HepG2 (cell line): ENCODE results near the gene MAPRE3. TPM values are rescaled to one million over a fixed set of nuclear protein-coding genes. Genes with fewer than 3 reads are reported as not detected.

ENCODE experiments used
- ARNTL ChIP-seq: sonication (generic); formaldehyde crosslinking; IDR thresholded peaks from 2 replicates; pipeline ENCODE4 v1.4.0; 2020; ENCODE audit warnings: mild to moderate bottlenecking, missing genetic modification reagents
- DDIT3 ChIP-seq: sonication (generic); formaldehyde crosslinking; IDR thresholded peaks from 2 replicates; pipeline ENCODE4 v1.4.0; 2020; ENCODE audit warnings: mild to moderate bottlenecking, missing genetic modification reagents
- HOXA3 ChIP-seq: sonication (generic); formaldehyde crosslinking; IDR thresholded peaks from 2 replicates; pipeline ENCODE4 v1.5.0; 2020; ENCODE audit warnings: missing genetic modification reagents
- IRF2 ChIP-seq: IDR thresholded peaks from 2 replicates; pipeline ENCODE4 v1.6.1; 2018; ENCODE audit warnings: missing genetic modification reagents, missing compliant biosample characterization
- JUN ChIP-seq: sonication (generic); formaldehyde crosslinking; IDR thresholded peaks from 2 replicates; pipeline ENCODE4 v1.4.0; 2020; ENCODE audit warnings: mild to moderate bottlenecking, missing genetic modification reagents
- MTA1 ChIP-seq: sonication (generic); formaldehyde crosslinking; IDR thresholded peaks from 2 replicates; pipeline ENCODE4 v1.4.0; 2020; ENCODE audit warnings: missing genetic modification reagents, mild to moderate bottlenecking, borderline replicate concordance
- NFIC ChIP-seq: IDR thresholded peaks from 2 replicates; pipeline ENCODE4 v1.6.1; 2012; ENCODE audit warnings: mild to moderate bottlenecking, low read length, inconsistent platforms
- NR2F2 ChIP-seq: IDR thresholded peaks from 2 replicates; pipeline ENCODE4 v1.6.1; 2012; ENCODE audit warnings: low read depth, inconsistent platforms, borderline replicate concordance
- PHF8 ChIP-seq: sonication (generic); formaldehyde crosslinking; IDR thresholded peaks from 2 replicates; pipeline ENCODE4 v1.5.0; 2020; ENCODE audit warnings: missing genetic modification reagents
- REPIN1 ChIP-seq: sonication (generic); formaldehyde crosslinking; IDR thresholded peaks from 2 replicates; pipeline ENCODE4 v1.8.0; 2022; ENCODE audit warnings: missing genetic modification reagents, low read depth, mild to moderate bottlenecking, borderline replicate concordance
- SNAPC5 ChIP-seq: sonication (generic); formaldehyde crosslinking; IDR thresholded peaks from 2 replicates; pipeline ENCODE4 v1.8.1; 2023; ENCODE audit warnings: mild to moderate bottlenecking, missing genetic modification reagents, borderline replicate concordance
- TBP ChIP-seq: sonication (generic); formaldehyde crosslinking; IDR thresholded peaks from 2 replicates; pipeline ENCODE4 v1.5.0; 2020; ENCODE audit warnings: missing genetic modification reagents
- TIGD3 ChIP-seq: sonication (generic); formaldehyde crosslinking; IDR thresholded peaks from 2 replicates; pipeline ENCODE4 v1.5.1; 2020; ENCODE audit warnings: mild to moderate bottlenecking, missing genetic modification reagents, borderline replicate concordance
- ZNF335 ChIP-seq: sonication (generic); formaldehyde crosslinking; IDR thresholded peaks from 2 replicates; pipeline ENCODE4 v1.4.0; 2020; ENCODE audit warnings: missing genetic modification reagents
- ZNF383 ChIP-seq: sonication (generic); formaldehyde crosslinking; IDR thresholded peaks from 2 replicates; pipeline ENCODE4 v1.4.0; 2020; ENCODE audit warnings: missing genetic modification reagents, mild to moderate bottlenecking, borderline replicate concordance
- ZNF446 ChIP-seq: sonication (generic); formaldehyde crosslinking; IDR thresholded peaks from 2 replicates; pipeline ENCODE4 v1.5.0; 2020; ENCODE audit warnings: mild to moderate bottlenecking, missing genetic modification reagents
- ZNF562 ChIP-seq: sonication (generic); formaldehyde crosslinking; IDR thresholded peaks from 2 replicates; pipeline ENCODE4 v1.8.0; 2022; ENCODE audit warnings: missing genetic modification reagents, borderline replicate concordance
- ZNF670 ChIP-seq: sonication (generic); formaldehyde crosslinking; IDR thresholded peaks from 2 replicates; pipeline ENCODE4 v1.8.0; 2022; ENCODE audit warnings: mild to moderate bottlenecking, missing genetic modification reagents, borderline replicate concordance
- polyA plus RNA-seq, 8 experiments: library from polyadenylated mRNA; depleted of rRNA in 3 of 8; stranded (reverse) in 7 of 8; unstranded in 1 of 8; fragments of >200 nt; fragmentation: Illumina TruSeq in 4 of 8; extraction: Trizol in 4 of 8; gene quantifications; 2 replicates each; pipeline versions ENCODE4 v1.2.1 to v1.2.3, GENCODE V29; 2011 to 2016; ENCODE audit warnings: low read depth in 4 of 8, missing spikeins in 1 of 8, mixed read lengths in 1 of 8; ENCODE audit not compliant: insufficient read depth in 1 of 8
- total RNA-seq, 5 experiments: library from RNA; depleted of rRNA; stranded (reverse); fragments of >200 nt; fragmentation: Illumina TruSeq; extraction: Trizol; gene quantifications; 2 replicates each; pipeline ENCODE4 v1.2.3, GENCODE V29; 2016; ENCODE audit warnings: low read depth in 1 of 5
- TF ChIP-seq, protein P1 (sequence below): sonication (generic); formaldehyde crosslinking; IDR thresholded peaks from 2 replicates; pipeline ENCODE4 v1.5.1; 2020; ENCODE audit warnings: missing genetic modification reagents, mild to moderate bottlenecking, borderline replicate concordance
- TF ChIP-seq, protein P2 (sequence below): sonication (generic); formaldehyde crosslinking; IDR thresholded peaks from 2 replicates; pipeline ENCODE4 v1.5.0; 2020; ENCODE audit warnings: missing genetic modification reagents
- TF ChIP-seq, protein P3 (sequence below): sonication (generic); formaldehyde crosslinking; IDR thresholded peaks from 2 replicates; pipeline ENCODE4 v1.5.0; 2020; ENCODE audit warnings: mild to moderate bottlenecking, missing genetic modification reagents

The MAPRE3 gene
- total and polyA plus RNA-seq, 2 of the 13 experiments (the other 11 are each of a cell fraction or from before 2014, with no cell fraction given): 0.31 to 0.91 TPM

- TF ChIP-seq, protein P1, sequence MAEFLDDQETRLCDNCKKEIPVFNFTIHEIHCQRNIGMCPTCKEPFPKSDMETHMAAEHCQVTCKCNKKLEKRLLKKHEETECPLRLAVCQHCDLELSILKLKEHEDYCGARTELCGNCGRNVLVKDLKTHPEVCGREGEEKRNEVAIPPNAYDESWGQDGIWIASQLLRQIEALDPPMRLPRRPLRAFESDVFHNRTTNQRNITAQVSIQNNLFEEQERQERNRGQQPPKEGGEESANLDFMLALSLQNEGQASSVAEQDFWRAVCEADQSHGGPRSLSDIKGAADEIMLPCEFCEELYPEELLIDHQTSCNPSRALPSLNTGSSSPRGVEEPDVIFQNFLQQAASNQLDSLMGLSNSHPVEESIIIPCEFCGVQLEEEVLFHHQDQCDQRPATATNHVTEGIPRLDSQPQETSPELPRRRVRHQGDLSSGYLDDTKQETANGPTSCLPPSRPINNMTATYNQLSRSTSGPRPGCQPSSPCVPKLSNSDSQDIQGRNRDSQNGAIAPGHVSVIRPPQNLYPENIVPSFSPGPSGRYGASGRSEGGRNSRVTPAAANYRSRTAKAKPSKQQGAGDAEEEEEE (CRISPR knock-in tag): 0 out of 2 replicates have a peak, but pooled peaks have one; percentile 92
- TF ChIP-seq ZNF335 (CRISPR knock-in tag) (peak; percentile 61), DDIT3 (no peak; the same call in 1 of the 2 replicates), HOXA3 (CRISPR knock-in tag) (peak; percentile 54), ZNF383 (CRISPR knock-in tag) (peak; percentile 52; the same call in 1 of the 2 replicates), NFIC (no peak), ARNTL (CRISPR knock-in tag) (no peak; the same call in none of the 2 replicates), ZNF562 (CRISPR knock-in tag) (peak; percentile 78; the same call in 1 of the 2 replicates), ZNF446 (CRISPR knock-in tag) (no peak), SNAPC5 (CRISPR knock-in tag) (0 out of 2 replicates have a peak, but pooled peaks have one; percentile 25), TIGD3 (CRISPR knock-in tag) (no peak), TBP (CRISPR knock-in tag) (no peak; the same call in 1 of the 2 replicates), NR2F2 (peak; percentile 76; the same call in 1 of the 2 replicates), JUN (CRISPR knock-in tag) (no peak), PHF8 (peak; percentile 91), ZNF670 (CRISPR knock-in tag) (peak; percentile 66), IRF2 (peak; percentile 46), MTA1 (CRISPR knock-in tag) (peak; percentile 67; the same call in 1 of the 2 replicates), REPIN1 (CRISPR knock-in tag) (peak; percentile 77; the same call in 1 of the 2 replicates)
- TF ChIP-seq, protein P2, sequence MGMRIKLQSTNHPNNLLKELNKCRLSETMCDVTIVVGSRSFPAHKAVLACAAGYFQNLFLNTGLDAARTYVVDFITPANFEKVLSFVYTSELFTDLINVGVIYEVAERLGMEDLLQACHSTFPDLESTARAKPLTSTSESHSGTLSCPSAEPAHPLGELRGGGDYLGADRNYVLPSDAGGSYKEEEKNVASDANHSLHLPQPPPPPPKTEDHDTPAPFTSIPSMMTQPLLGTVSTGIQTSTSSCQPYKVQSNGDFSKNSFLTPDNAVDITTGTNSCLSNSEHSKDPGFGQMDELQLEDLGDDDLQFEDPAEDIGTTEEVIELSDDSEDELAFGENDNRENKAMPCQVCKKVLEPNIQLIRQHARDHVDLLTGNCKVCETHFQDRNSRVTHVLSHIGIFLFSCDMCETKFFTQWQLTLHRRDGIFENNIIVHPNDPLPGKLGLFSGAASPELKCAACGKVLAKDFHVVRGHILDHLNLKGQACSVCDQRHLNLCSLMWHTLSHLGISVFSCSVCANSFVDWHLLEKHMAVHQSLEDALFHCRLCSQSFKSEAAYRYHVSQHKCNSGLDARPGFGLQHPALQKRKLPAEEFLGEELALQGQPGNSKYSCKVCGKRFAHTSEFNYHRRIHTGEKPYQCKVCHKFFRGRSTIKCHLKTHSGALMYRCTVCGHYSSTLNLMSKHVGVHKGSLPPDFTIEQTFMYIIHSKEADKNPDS (CRISPR knock-in tag): 0 out of 2 replicates have a peak, but pooled peaks have one; percentile 76
- TF ChIP-seq, protein P3, sequence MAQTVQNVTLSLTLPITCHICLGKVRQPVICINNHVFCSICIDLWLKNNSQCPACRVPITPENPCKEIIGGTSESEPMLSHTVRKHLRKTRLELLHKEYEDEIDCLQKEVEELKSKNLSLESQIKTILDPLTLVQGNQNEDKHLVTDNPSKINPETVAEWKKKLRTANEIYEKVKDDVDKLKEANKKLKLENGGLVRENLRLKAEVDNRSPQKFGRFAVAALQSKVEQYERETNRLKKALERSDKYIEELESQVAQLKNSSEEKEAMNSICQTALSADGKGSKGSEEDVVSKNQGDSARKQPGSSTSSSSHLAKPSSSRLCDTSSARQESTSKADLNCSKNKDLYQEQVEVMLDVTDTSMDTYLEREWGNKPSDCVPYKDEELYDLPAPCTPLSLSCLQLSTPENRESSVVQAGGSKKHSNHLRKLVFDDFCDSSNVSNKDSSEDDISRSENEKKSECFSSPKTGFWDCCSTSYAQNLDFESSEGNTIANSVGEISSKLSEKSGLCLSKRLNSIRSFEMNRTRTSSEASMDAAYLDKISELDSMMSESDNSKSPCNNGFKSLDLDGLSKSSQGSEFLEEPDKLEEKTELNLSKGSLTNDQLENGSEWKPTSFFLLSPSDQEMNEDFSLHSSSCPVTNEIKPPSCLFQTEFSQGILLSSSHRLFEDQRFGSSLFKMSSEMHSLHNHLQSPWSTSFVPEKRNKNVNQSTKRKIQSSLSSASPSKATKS (CRISPR knock-in tag): no peak; the same call in 1 of the 2 replicates
Observed at GRCh38 chr2:27050281-27050995, 80.0 kb downstream of the MAPRE3 start (continued).
